ENCODE data around the gene ATAD3A. TPM values are rescaled to one million over a fixed set of nuclear protein-coding genes. Genes with fewer than 3 reads are reported as not detected.
"Not testable (repeated sequence)": the region's sequence is repeated elsewhere in the genome, so short reads cannot be mapped to it uniquely, and the experiment has no call there.

The ATAD3A gene
- polyA plus RNA-seq, 5 donors = 13.8 to 31.6 (median 18.3) TPM

DNA sequence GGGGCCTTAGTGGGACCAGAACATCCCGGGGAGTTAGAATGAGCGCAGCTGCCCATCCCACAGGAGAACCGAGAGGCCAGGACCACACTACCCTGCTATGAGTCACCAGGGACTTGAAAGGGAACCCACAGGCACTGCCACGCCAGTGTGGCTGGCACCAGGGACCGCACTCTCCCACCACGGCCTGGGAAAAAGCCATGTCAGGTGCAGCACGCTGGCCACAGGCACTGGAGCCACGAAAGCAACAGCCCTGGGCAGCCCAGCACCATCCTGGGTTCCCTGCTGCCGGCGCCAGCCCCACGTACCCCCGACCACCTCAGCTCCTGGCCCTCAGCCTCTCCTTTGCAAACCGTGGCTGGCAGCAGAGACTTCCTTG lies 42.6 kb downstream of the ATAD3A start:
- DNase-seq = no peak

DNA sequence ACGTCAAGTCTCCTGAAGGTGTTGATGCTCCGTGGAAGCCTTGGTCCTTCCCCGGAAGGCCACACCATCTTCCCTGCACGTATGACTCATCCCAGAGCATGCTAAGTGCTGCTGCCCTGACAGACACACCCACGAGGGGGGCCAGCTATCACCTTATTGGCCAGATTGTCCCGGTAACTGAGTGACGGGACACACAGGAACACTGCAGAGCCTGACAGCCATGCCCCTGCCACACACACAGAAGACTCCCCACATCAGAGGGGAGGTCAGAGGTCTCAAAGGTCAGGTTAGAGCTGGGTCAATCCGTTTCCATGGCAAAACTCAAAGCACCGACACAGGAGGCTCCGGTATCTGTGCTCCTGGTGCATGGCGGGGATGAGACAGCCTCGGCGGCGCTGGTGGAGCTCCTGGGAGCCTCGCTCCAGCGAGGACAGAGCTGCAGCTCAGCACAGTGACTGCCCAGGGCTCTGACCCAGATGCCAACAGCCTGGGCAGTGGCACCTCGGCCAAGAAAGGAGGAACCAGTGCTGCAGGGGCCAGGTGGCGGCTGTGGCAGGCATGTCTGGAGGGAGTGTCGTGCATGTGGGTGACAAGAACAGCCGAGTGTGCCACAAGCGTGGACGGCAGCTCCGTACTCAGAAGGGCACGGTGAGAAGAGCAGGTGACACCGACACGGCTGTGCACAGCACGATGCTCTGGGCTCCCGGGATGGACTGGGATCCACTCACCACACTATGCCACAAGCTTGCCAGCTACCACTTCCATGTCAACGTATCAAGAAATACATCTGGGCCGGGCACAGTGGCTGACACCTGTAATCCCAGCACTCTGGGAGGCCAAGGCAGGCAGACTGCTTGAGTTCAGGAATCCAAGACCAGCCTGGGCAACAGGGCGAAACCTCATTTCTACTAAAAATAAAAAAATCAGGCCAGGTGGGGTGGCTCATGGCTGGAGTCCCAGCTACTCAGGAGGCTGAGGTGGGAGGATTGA lies 43.3 kb downstream of the ATAD3A start:
- no peak for DNase-seq

DNA sequence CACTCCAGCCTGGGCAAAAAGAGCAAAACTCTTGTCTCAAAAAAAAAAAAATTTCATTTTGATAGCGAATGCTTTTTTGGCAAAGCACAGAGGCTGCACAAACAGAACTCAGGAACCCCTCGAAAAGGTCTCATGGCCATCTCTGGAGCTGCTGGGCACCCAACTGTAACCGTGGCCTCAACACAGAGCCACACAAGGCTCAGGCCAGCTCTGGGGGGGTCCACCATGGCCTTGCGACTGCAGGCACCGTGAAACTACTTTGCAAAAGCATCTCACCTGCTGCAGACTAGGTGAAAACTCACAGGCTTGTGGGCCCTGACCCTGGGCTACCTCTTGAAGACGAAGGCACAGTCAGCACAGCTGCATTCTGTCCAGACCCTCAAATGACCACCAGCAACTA lies 44.5 kb downstream of the ATAD3A start:
- no peak for DNase-seq

DNA sequence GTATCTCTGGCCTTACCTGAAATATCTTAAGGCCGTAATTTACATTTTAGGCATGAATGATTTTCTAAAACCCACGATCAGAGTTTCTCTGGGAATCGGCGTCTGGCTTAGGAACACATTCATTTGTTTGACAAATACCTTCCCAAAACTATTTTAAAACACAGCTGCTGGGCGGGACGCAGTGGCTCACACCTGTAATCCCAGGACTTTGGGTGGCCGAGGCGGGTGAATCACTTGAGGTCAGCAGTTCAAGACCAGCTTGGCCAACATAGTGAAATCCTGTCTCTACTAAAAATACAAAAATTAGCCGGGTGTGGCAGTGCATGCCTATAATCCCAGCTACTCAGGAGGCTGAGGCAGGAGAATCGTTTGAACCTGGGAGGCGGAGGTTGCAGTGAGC lies 45.0 kb downstream of the ATAD3A start:
- not testable (repeated sequence) for DNase-seq

DNA sequence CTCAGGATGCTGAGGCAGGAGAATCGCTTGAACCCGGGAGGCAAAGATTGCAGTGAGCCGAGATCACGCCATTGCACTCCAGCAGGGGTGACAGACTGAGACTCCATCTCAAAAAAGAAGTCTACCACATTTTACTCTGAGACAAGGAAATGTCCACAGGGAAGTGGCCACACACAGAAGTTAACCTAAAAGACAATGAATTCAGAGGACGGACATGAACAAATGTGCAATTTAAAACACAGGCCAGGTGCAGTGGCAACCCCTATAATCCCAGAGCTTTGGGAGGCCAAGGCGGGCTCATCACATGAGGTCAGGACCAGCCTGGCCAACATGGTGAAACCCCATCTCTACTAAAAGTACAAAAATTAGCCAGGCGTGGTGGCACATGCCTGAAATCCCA lies 45.7 kb downstream of the ATAD3A start:
- DNase-seq = not testable (repeated sequence)

DNA sequence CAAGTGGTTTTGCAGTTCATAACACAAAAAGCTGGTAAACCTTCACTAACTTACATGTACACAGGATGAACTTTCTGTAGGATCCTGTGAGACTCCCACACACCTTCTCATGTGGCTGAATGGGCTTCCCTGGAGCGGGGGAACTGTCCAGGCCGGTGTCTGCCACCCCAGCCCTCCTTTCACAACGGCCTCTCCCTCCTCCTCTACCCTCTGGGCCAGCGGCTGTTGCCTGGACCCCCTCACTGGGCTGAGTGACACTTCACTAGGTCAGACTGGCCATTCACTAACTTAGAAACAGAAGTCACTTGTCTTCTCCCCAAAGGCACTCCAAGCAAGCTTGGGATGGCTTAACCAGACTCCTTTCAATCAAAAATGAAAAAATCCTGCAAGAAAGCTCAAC lies 46.6 kb downstream of the ATAD3A start:
- DNase-seq = no peak

DNA sequence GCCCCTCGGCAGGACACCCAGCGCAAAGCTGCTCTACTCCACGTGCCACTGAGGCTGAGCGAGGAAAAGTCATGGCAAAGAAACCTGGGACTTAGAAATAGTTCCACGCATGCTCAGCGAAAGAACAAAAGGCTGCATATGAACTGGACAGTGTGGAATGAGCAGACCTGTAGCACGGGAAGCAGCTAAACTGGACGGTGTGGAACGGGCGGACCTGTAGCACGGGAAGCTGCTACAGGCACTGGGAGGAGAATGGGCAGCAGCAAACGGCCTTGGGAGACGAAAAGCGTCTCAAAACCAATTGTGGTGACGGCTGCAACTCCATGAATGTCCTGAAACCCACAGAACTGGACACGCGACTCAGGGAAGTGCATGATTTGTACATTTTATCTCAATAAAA lies 47.1 kb downstream of the ATAD3A start:
- no peak for DNase-seq

DNA sequence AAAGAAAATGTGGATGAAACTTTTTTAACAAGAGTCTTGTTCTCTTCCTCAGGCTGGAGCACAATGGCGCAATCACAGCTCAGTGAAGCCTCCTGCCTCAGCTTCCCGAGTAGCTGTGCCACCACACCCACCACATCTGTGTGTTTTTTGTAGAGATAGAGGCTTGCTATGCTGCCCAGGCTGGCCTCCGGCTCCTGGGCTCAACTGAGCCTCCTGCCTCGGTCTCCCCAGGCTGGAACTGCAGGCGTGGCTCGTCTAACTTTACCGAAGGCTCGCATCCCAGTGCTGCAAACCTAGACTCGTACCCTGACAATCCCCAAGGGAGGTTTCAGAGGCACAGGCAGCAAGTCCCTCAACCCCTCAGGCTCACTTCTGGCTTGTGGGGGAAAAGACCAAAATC lies 48.2 kb downstream of the ATAD3A start:
- DNase-seq = no peak

DNA sequence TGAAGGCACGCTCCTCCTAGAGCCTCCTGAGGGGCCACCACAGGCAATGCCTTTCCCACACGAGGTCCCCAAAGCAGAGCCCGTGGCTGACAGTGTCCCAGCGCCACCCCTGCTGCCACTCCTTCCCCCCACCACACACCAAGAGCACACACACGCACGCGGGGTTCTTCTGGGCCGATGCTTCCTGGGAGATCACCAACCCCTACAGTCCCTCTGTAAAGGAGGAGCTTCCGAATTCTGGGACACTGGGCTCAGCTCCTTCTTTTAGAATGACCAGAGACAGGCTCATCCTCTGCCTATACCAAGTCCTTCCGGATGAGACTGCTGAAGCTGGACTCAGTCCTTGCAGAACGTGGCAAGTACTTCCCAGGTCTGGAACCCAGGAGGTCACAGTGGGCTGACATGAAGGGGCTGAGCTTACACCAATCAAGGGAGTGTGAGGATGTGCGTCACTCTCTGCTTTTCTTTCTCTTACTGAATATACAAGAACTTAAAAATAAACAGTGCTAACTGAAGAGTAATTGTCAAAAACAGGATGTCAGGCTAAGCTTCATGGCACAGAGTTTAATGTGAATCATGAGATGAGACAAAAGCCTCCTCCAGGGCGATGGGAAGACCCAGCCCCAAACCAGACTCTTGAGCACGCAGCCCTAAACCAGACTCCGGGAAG lies 50.0 kb downstream of the ATAD3A start:
- no peak for DNase-seq

DNA sequence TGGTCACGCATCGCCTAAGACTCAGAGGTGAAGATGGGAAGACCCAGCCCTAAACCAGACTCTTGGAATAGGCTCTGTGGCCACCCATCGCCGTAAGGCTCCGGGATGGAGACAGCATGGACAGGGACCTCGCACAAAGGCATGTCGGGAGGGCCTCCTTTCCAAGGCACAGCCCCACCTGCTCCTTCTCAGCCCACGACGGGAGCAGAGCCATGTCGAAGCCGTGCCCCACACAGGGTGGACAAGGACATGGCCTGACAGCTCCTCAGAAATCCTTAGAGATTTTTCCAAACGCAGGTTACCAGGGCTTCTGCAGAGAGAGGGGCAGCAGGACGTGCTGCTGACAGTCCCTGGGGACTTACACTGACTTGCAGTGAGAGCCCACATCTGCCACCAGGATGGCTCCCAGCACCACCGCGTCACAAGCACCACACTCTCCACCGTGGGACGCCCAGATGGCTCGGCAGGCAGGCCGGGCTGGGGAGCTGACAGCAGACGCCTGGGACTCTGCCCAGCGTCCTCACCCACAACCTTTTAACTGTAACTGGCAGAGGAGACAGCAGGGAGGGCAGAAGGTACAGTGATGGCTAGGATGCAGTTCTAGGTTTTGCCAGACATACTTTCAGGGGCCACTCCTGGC lies 50.7 kb downstream of the ATAD3A start:
- no peak for DNase-seq

DNA sequence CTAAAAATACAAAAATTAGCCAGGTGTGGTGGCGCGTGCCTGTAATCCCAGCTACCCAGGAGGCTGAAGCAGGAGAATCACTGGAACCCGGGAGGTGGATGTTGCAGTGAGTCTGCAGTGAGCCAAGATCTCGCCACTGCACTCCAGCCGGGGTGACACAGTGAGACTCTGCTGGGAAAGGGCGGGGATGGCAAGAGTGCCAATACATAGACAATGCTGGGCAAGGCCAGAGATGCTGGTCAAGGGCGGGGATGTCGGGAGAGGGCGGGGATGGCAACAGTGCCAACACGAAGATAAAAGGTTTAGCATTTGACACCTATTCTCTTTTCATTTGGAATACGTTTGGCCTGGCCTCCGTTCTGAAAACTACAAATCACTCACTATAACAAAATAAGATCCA lies 51.7 kb downstream of the ATAD3A start:
- no peak for DNase-seq

DNA sequence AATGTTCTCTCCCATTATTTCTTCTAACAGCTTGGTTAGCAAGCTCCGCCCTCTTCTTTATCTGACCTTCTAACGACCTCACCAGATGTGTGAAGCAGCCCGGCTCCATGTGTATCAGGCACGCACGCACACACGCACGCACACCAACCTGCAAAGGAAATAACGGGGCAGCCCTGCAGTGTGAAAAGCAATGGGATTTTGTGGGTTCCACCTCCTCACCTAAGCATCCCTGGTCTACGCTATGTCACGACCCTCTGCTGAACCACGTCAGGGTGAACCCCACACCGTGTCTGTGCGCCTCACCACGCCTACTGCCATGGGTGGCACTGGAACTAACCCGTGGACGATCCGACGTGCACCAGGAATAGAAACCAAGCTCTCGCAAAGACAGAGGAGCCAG lies 52.3 kb downstream of the ATAD3A start:
- no peak for DNase-seq

DNA sequence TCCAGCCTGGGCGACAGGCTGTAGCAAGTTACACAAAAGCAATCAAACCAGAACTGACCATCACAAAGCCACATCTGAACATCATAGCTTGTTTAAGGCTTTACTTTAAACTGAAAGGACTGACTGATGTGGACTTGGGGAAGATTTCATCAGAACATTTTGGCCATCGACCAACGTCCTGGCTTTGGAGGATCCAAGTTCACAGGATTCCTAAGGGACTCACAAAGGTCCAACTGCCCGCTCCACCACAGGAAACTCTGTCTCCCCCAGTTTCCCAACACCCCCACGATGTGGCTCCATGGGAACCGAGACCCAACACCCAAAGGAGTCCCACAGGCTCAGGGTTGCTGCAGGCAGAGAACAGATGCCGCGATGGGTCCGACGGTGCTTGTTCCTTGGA lies 53.4 kb downstream of the ATAD3A start:
- DNase-seq = no peak

DNA sequence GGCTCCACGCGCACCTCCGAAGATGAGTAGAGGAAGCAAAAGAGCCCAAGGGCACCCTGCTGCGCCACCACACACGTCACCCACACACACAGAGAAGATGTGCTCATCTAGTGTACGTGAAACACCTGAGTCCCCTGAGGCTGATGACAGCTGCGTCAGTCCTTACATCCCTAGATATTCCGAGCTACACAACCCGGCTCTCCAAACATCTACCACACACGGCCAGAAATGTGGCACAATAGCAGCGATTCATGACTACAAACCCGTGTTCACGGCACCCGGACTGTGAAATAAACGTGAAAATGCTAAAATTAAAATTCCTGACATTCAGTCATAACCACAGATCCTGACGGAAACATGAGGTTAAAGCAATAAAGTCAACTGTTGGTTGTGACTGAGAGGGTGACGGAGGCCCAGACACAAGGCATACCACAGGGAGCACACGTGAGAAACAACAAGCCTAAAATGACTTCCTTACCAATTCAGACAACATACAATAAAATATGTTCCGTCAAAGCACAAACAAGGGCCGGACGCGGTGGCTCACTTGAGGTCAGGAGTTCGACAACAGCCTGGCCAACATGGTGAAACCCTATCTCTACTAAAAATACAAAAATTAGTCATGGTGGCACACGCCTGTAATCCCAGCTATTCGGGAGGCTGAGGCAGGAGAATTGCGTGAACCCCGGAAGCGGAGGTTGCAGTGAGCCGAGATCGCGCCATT lies 55.4 kb downstream of the ATAD3A start:
- DNase-seq = no peak

DNA sequence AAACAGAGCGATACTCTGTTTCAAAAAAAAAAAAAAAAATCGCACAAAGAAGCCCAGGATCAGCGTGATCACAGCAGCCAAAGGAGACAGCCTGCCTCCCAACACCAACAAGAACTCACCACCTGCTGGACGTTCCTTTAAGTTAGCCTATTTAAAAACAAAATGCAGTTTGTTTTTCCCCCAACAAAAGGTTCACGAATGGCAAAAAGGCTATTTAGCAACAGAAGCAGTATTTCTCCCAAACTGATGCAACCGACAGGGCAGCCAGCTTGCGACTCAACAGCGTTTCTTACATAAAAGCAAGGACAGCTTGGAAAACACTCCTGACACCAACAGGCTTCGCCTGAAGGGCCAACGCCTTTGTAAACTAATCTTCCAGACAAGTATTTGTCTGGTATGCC lies 55.9 kb downstream of the ATAD3A start:
- DNase-seq = no peak

DNA sequence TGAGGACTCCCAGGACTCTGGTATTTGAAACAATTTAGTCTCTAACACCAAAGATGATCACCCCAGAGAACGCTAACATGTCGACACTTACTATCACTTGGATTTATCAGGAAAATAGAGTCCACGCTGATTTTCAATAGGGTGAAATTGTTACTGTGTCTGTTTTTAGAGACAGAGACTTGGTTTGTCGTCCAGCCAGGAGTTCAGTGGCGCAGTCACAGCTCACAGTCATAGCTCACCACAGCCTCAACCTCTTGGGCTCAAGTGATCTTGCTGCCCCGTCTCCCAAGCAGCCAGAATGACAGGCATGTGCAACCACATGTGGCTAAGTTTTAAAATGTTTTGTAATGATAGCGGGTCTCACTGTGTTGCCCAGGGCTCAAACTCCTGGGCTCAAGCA lies 57.4 kb downstream of the ATAD3A start:
- DNase-seq = no peak

DNA sequence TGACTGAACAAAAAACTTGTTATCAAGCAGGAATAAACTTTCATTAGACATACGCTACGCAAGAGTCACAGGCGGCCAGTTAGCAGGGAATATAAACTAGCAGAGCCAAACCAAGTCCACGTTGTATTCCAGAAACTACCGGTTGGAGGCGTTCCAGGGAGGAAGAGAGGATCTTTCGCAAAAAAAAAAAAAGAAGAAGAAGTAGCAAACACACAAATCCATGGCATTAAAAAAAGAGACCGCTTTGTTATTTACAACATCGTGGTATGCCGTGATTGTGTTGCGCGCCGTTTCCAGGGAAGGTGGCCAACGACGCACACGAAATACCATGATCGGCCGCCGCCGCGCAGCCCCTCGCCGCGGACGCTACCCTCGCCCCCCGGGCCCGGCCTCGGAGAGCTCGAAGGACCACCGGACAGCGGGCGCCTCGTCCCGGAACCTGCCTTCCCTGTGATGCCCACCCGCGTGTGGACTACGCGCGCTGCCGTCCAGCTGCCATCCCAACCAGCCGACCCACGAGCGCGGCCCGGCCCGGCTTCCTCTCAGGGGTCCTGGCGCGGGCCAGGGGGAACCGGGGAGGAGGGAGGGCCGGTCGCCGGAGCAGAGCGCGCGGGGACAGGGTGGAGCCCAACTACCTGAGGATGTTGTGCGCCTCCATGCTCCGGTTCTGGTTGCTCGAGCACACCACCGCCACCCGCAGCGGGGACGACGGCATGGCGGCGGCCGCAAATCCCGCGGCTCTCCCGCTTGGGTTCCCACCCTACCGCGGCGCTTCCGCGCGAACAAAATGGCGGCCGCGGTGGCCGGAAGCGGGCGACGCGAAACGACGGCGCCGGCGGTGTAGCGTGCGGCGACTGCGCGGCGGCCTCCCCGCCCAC lies 62.1 kb downstream of the ATAD3A start:
- DNase-seq = peak; percentile 50 to 68

DNA sequence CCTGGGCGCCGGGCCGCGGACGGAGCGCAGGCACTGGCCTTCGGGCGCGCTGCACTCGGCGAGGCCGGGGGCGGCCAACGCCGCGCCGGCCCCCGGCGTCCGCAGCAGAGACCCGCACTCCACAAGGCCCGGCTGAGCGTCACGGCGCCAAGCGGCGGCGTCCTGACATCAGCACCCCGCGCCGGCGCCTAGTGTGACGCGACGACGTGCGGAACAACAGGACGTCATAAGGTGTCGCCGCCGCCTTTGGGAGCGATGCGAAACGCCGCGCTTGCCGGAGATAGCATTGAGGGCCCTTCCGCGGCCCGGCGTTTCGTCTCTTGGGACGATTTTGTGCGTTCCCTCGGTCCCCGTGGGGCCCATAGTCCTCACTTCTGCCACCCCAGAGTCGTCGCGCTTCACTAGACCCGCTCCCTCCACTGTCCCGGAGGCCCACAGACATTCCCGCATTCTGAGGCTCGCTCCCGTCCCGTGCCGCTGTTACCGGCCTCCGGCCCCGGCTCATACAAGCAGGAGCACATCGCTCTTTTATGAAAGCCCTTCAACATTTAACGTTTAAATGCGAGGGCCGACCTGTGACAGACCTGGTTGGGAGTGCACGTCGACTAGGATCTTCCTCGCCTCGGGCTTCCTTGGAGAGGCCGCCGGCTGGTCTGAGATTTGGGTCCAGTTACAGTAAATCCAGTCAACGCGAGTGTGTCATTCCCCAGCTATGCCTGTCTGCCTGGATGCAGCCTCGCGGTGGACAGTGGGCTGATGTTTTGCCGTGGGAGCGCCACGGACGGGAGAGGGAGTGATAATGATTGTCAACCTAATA lies 63.0 kb downstream of the ATAD3A start, which contains the start of gene SSU72:
Gene SSU72 (minus strand): TSS at position 143 of the 817 bp plus-strand sequence. CDS start 306 bp downstream, outside the sequence.
- DNase-seq = peak; percentile 90 to 93

DNA sequence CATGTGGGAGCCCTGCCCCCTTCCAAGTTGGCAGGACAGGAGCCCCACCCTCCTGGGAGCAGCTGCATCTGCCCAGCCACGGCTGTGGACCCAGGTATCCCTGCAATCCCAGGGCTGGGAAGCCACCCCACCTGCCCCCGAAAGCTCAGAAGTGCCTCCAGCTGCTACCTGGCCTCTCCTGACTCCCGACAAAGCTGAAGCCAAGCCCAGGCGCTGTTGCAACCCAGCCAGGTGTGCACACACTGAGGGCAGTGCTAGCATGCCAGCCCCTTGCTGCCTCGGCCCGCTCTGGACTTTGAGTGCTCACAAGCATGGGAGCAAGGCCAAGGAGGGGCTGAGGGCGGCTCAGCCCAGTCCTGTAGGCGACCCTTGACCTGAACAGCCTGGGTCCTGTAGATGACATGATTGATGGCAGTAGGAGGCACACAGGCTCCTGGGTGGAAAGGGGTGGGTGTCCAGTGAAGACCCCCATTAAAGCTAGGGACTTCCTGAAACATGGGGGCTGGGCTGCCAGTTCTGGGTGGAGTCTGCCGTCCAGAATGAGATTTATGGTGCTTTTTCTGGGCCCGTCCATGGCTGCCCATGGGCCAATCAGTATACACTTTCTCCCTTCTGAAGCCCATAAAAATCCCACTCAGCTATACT lies 65.5 kb downstream of the ATAD3A start:
- DNase-seq = no peak
